Progenitor cell of endocrine pancreas (in vitro differentiated cells): ENCODE measurements around the gene P2RY11. TPM values are rescaled to one million over a fixed set of nuclear protein-coding genes. Genes with fewer than 3 reads are reported as not detected.
A peak's percentile ranks its signal among the peaks of the same experiment; 100 is the strongest.

ENCODE experiments used
- DNase-seq: peaks from one replicate; pipeline ENCODE4 v3.0.0; 2021; ENCODE audit warnings: low spot score; ENCODE audit not compliant: unreplicated experiment
- H3K27ac Mint-ChIP-seq: 2 replicates; pipeline ENCODE4 v1.8.0; 2021; ENCODE audit warnings: mild to moderate bottlenecking, moderate library complexity, mixed read lengths
- H3K27me3 Mint-ChIP-seq: 2 replicates; pipeline ENCODE4 v1.8.0; 2021; ENCODE audit warnings: mixed read lengths
- H3K36me3 Mint-ChIP-seq: 2 replicates; pipeline ENCODE4 v1.8.0; 2022; ENCODE audit warnings: mixed read lengths; ENCODE audit not compliant: insufficient read depth
- H3K4me1 Mint-ChIP-seq: 2 replicates; pipeline ENCODE4 v1.8.0; 2021; ENCODE audit warnings: low read depth, mixed read lengths
- H3K4me3 Mint-ChIP-seq: 2 replicates; pipeline ENCODE4 v1.8.0; 2021; ENCODE audit warnings: low read depth, mild to moderate bottlenecking, moderate library complexity, mixed read lengths
- H3K9me3 Mint-ChIP-seq: 2 replicates; pipeline ENCODE4 v1.8.0; 2021; ENCODE audit warnings: low read depth, mixed read lengths
- total RNA-seq: library from RNA; stranded (reverse); gene quantifications from 2 replicates; pipeline ENCODE4 v1.2.1, GENCODE V29; 2021
- TF ChIP-seq, protein P1 (sequence below): fragments of 200-600 bp; sonication (generic); IDR thresholded peaks from one replicate; pipeline ENCODE4 v1.5.0; 2021; ENCODE audit warnings: antibody characterized with exemption, mild to moderate bottlenecking; ENCODE audit not compliant: unreplicated experiment

Gene P2RY11
- total RNA-seq, 1 donor from 2014 or later, result 23.7 TPM

DNA sequence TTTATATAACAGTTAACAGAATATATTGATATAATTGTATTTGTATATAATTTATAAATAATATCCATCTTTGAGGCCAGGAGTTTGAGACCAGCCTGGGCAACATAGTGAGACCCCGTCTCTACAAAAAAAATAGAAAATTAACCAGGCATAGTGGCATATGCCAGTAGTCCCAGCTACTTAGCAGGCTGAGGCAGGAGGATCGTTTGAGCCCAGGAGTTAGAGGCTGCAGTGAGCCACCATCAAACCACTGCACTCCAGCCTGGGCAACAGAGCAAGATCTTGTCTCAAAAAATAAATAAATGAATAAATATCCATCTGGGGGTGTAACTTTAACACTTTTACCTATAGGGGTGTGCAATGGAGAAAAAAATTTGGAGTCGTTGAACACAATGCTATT is 26.7 kb upstream of the P2RY11 start:
- TF ChIP-seq, protein P1, sequence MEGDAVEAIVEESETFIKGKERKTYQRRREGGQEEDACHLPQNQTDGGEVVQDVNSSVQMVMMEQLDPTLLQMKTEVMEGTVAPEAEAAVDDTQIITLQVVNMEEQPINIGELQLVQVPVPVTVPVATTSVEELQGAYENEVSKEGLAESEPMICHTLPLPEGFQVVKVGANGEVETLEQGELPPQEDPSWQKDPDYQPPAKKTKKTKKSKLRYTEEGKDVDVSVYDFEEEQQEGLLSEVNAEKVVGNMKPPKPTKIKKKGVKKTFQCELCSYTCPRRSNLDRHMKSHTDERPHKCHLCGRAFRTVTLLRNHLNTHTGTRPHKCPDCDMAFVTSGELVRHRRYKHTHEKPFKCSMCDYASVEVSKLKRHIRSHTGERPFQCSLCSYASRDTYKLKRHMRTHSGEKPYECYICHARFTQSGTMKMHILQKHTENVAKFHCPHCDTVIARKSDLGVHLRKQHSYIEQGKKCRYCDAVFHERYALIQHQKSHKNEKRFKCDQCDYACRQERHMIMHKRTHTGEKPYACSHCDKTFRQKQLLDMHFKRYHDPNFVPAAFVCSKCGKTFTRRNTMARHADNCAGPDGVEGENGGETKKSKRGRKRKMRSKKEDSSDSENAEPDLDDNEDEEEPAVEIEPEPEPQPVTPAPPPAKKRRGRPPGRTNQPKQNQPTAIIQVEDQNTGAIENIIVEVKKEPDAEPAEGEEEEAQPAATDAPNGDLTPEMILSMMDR, result no peak

DNA sequence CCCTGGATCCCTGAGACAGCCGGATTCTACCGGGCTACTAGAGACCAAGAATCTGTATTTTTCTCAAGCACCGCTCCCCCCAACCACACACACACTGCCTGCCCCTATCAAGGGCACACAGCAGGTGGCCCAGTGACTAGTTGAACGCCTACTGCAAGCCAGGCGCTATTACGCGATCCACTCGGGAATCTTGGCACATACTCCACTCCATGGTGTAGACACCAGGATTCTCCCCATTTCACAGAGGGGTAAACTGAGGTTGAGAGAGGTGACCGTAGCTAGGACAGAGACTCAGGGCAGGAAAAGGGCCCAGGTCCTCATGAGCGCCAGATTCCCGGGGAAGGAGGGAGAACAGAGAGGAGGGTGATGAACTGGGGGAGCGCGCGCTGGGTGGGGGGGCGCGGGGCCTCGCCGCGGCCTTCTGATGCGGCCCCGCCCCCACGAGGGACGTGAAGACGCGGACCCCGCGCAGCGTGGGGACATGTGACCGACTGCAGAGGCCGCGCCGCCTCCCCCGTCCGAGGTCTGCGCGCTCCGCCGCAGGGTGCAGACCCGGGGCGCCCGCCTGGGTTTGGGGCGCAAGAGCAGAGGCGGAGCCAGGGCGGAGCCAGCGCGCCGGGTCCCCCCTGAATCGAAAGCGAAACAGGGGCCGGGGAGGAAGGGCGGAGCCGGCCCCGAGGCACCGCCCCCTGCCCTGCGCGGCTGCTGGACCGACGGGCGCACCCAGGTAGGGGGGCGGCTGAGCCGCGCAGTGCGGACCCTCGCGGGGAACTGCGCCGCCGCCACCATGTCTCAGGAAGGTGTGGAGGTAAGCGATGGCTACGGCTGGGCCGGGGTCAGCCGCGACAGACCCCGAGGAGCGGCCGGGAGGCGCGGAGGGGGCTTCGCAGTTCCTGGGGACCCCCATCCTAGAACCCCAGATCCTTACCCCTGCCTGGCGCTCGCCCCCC is 25.6 kb upstream of the P2RY11 start, which contains the start of gene SHFL:
Gene SHFL, plus strand, starts transcription at position 677 of the 950 bp plus-strand sequence. Its CDS starts 111 bp downstream, at position 788.
- H3K4me3 Mint-ChIP-seq, result peak within 1 kb of the TSS; percentile 79
- no peaks in the 10 kb centered on the region for H3K36me3 Mint-ChIP-seq
- H3K4me1 Mint-ChIP-seq, result peaks cover 1% of the 10 kb centered on the region
- DNase-seq, result peak; percentile 35
- TF ChIP-seq, protein P1, result no peak
- peaks cover 33% of the 10 kb centered on the region for H3K27me3 Mint-ChIP-seq
- peak within 1 kb of the TSS; percentile 84 for H3K27ac Mint-ChIP-seq
- no peaks in the 10 kb centered on the region for H3K9me3 Mint-ChIP-seq

More for the DNA sequence above, 26.7 kb upstream of the P2RY11 start:
- Mint-ChIP-seq H3K4me1 (peaks cover 1% of the 10 kb centered on the region), H3K27ac (no peak overlapping the region), H3K9me3 (no peaks in the 10 kb centered on the region), H3K27me3 (peaks cover 37% of the 10 kb centered on the region), H3K36me3 (no peaks in the 10 kb centered on the region), H3K4me3 (peak overlapping the region; percentile 40)
- DNase-seq, result no peak

DNA sequence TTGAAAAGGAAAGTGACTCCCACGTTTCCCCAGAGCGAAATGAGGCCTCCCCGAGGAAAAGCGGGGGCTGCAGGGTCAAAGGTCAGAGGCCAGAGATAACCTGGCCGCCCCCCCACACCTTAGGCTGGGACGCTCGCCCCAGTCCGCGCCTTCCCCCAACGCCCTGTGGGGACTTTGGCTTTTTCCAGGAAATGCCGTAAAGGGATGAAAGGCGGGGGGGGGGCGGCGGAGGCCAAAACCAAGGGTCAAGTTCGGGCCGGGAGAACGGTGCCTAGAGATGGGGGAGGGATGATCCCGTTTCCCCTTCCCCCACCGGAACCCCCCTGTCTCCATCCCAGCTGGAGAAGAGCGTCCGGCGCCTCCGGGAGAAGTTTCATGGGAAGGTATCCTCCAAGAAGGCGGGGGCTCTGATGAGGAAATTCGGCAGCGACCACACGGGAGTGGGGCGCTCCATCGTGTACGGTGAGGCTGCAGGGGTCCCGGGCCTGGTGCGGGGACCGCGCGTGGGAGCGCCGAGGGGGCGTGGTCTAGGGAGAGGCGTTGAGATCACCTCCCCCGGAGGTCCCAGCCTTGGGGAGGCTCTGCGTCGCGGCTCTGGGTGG is 24.8 kb upstream of the P2RY11 start:
- DNase-seq, result no peak
- H3K27me3 Mint-ChIP-seq, result peaks cover 33% of the 10 kb centered on the region

DNA sequence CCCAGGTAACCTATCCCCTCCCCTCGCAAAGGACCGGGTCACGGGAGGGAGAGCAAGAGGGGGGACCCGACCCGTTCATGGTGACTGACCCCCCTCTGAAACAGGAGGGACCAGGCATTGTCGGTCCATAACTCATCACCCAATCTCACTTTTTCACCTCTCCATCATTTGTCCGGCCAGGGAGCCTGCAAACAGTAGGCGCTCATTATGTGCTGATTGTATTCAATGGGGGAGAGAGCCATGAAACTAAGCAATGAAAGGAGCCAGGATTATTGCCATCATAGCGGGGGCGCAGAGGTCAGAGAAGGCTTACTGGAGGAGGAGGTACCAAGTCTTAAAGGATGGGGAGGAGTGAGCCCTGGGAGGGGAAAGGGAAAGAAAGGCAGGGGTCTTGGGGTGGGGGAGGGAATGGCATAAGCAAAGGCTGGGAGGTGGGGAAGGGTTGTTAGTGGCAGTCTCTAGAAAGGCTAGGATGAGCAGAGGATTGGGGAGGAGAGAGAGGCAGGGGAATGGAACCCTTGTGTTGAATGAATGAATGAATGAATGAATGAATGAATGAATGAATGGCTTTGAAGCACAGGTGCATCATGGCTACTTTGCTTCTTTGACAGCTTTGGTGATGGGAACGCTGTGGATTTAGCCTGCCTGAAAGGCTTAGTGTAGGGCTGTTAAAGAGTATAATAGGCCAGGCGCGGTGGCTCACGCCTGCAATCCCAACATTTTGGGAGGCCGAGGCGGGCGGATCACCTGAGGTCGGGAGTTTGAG is 24.0 kb upstream of the P2RY11 start:
- peak overlapping the region; percentile 19 for H3K4me3 Mint-ChIP-seq
- peaks cover 1% of the 10 kb centered on the region for H3K36me3 Mint-ChIP-seq
- peaks cover 1% of the 10 kb centered on the region for H3K4me1 Mint-ChIP-seq
- H3K27ac Mint-ChIP-seq, result no peak overlapping the region
- peaks cover 33% of the 10 kb centered on the region for H3K27me3 Mint-ChIP-seq
- TF ChIP-seq, protein P1, result no peak
- H3K9me3 Mint-ChIP-seq, result no peaks in the 10 kb centered on the region
- DNase-seq, result no peak

More for the DNA sequence above, 24.8 kb upstream of the P2RY11 start:
- peak overlapping the region; percentile 41 for H3K4me3 Mint-ChIP-seq
- peaks cover 1% of the 10 kb centered on the region for H3K36me3 Mint-ChIP-seq
- H3K27ac Mint-ChIP-seq, result no peak overlapping the region
- H3K9me3 Mint-ChIP-seq, result no peaks in the 10 kb centered on the region
- H3K4me1 Mint-ChIP-seq, result peaks cover 1% of the 10 kb centered on the region
- TF ChIP-seq, protein P1, result no peak
